ENCODE data around the gene EVPL. TPM values are rescaled to one million over a fixed set of nuclear protein-coding genes. Genes with fewer than 3 reads are reported as not detected.

EVPL gene
- total RNA-seq, 1 experiment from 2014 or later: 5.4 TPM

DNA sequence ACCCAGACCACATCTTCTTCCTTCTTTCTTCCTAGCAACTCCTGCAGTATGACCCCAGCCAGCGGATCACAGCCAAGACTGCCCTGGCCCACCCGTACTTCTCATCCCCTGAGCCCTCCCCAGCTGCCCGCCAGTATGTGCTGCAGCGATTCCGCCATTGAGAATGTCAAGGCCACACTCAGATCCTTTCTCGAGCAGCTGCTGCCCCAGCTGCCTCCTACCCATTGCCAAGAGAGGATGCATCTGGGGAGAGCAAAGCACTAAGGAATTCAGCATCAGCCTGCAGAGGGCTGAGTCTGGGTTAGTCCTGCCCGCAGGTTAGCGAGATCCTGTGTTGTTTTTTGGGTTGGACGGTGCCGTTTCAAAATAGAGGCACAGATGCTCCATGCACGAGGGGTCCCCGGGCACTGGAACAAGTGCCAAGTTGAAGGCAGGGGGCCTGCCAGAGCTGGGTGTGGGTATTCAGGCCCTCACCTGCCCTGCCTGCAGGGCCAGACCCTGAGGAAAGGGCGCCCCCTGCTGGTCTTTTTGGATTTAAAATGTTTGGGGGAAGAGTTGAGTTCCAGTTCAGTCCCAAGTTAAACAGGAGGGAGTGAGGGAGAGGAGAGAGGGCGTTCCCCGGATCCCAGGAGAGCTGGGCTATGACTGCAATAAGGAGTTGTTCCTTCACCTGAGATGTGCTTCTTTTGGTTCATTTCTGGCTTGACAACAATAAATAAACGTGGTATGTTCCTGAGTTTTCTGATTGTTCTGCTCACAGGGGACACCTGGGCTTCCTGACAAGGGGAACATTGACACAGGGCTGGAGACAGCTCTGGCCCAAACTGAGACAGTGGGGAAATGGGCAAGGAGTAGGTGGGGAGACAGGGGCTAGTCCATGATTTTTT, 21.6 kb downstream of the EVPL start:
- in situ Hi-C loops (cut with HindIII; ENCODE audit: low sequenced_read_pairs): no loop called here
- DNase-seq (ENCODE audit: low spot score): peak; percentile 66

DNA sequence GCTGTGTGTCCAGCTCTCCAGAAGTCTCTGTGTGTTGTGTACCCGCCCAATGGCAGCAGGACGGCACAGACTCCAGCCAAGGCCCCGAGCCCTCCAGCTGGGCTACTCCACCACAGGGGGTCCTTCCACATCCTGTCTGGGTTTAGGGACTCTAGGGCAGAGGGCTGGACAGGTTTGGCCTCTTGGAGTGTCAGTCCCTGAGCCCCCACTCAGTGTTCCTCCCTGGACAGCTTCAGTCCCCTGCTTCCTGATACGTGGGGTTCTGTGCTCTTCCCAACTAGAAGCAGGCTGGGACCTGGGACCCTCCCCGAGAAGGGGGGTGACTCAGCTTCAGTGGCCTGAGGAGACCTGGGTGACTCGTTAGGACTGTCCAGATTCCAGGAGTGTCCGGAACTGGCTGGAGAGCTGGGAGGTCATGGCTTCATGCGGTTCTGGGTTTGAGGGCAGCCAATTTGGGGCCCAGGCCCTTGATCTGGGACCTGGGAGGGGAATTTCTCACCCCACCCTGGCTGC, 22.3 kb downstream of the EVPL start:
- in situ Hi-C loops (cut with HindIII; ENCODE audit: low sequenced_read_pairs): no loop called here
- DNase-seq (ENCODE audit: low spot score): no peak

DNA sequence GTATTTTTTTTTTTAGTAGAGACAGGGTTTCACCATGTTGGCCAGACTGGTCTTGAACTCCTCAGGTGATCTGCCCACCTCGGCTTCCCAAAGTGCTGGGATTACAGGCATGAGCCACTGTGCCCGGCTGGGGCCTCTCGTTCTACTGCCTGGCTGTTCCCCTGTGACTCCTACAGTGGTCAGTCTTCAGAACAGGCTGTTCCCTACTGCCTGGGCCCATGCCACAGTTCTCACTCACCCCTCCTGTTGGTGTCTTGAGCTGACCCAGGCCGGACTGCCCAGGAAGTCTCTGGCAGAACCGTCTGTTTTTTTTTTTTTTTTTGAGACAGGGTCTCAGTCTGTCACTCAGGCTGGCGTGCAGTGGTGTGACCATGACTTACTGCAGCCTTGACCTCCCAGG, 23.2 kb downstream of the EVPL start:
- DNase-seq (ENCODE audit: low spot score): no peak
- in situ Hi-C loops (cut with HindIII; ENCODE audit: low sequenced_read_pairs): no loop called here

DNA sequence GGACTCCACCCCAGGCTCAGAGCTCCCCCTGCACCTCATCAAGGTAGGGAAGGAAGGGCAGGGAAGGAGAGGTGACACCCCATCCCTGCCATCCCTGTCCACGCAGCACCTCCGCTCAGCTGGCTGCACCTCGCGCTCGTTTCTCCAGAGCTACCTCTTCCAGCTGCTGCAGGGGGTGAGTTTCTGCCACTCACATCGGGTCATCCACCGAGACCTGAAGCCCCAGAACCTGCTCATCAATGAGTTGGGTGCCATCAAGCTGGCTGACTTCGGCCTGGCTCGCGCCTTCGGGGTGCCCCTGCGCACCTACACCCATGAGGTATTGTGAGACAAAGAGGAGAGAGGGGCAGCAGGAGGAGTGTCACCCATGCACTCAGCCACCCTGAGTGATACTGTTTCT, 25.0 kb downstream of the EVPL start:
- in situ Hi-C loops (cut with HindIII; ENCODE audit: low sequenced_read_pairs): no loop called here
- DNase-seq (ENCODE audit: low spot score): no peak

DNA sequence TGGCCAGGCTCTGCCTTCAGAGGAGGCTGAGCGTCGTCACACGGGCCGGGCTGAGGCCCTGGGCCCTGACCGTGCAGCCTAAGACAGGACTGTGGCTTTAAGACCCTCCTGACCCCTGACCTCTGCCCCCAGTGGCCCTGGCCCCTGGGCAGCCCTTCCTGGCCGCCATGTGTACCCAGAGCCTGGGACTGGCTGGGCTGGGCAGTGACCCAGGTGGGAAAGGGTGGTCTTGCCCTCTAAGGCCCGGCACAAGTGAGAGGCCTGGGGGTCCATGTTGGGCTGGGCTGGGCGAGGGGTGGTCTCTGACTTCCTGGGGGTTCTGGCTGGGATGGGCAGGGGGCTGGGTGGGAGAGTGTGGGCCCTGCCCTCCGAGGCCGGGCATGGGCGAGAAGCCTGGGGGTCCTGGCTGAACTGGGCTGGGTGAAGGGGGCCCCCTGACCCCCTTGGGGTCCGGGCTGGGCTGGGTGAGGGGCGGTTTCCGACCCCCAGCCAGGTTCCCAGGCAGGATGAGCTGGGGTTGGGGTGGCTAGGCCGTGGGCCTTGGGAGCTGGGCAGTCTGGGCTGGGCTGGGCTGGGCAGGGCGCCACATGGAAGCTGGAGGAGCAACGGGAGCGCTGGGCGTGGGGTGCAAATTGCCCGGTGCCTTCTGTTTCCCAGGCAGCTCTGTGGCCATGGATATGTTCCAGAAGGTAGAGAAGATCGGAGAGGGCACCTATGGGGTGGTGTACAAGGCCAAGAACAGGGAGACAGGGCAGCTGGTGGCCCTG, 26.2 kb downstream of the EVPL start, which contains the start of gene CDK3:
Gene CDK3 (plus strand): TSS at position 101 of the 767 bp plus-strand sequence. CDS start 571 bp downstream, at position 672.
- no peak for DNase-seq (ENCODE audit: low spot score)
- in situ Hi-C loops (cut with HindIII; ENCODE audit: low sequenced_read_pairs): no loop called here

DNA sequence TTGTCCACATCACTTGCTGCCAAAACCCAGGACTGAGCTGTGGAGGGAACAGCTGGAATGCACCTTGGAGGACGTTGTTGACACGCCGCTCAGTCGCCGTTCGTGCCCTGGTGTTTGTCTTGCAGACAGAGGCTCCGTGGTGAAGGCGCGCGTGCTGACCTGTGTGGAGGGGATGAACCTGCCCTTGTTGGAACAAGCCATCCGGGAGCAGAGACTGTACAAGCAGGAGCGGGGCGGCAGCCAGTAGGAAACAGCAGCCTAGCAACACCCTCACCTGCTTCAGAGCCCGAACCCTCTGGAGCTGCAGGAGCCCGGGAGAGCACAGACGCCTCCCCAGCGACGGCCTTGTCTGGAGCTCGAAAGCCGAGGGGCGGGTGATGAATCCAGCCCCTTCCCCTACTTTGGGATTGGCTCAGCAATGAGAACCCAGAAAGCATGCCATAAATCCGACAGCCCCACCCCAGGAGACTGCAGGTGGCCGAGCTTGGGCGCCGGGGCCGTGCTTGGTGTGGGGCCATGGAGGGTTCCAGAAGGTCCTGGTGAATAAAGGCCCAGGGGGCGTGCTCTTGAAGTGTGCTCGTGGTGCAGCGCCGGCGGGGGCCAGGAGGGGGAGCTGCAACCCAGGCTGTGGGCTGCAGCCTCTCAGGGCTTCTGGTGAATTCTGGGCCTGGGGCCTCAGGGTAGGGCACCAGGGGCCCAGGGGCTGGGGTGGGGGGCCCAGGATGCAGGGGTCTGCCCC, 26.9 kb downstream of the EVPL start:
- in situ Hi-C loops (cut with HindIII; ENCODE audit: low sequenced_read_pairs): no loop called here
- no peak for DNase-seq (ENCODE audit: low spot score)

DNA sequence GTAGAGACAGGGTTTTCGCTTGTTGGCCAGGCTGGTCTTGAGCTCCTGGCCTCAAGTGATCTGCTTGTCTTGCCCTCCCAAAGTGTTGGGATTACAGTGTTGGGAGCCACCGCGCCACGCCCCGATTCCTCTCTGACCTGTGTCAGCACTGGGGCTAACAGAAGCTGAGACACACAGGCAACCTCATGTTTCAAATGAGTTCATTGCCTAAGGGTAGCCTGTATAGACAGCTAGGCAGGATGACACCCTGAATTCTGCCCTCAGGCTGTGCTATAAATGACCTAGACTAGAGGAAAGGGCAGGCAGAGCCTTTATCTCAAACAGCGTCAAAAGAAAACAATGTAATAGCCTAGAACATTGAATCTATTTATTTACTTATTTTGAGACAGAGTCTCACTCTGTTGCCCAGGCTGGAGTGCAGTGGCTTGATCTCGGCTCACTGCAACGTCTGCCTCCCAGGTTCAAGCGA, 28.7 kb downstream of the EVPL start:
- in situ Hi-C loops (cut with HindIII; ENCODE audit: low sequenced_read_pairs): no loop called here

DNA sequence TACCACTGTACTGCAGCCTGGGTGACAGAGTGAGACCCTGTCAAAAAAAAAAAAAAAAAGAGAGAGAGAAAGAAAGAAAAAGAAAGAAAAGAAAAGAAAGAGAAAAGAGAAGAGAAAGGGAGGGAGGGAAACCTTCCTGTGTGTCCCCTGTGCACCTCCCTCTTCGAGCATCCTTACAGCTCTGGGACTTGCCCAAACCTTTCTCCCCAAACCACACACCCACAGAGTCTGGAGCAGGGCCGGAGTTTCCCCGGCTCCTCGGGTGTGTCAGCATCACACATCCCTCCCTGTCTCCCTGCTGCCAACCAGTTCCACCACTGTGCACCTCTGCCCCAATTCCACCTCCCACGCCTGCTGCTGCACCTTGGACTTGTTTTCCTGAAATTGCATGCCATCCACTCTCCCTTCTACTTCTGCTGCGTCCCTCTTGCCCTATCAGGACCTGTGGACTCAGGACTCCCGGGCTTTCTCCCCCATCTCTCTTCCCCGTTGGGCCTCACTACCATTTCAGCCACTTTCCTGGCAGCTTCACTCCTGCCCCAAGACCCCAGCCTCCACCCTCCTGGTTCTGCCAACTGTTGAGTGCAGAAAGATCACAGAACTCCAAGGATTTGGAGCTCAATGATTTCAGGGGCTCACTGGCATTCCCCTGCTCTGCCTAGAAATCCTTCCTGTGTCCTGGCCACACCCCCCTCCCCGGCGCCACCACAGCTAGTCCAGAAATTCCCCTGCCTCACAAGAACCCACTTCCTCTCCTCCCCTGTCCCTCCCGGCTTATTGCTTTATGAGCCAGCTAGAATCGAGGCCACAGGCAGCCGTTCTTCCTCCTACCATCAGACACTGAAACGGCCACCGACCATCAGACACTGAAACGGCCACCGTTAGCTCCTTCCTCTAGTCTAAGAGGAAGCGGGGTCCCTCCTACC, 30.2 kb downstream of the EVPL start:
- in situ Hi-C loops (cut with HindIII; ENCODE audit: low sequenced_read_pairs): no loop called here
- DNase-seq (ENCODE audit: low spot score): no peak

More for the DNA sequence above, 28.7 kb downstream of the EVPL start:
- DNase-seq (ENCODE audit: low spot score): no peak

DNA sequence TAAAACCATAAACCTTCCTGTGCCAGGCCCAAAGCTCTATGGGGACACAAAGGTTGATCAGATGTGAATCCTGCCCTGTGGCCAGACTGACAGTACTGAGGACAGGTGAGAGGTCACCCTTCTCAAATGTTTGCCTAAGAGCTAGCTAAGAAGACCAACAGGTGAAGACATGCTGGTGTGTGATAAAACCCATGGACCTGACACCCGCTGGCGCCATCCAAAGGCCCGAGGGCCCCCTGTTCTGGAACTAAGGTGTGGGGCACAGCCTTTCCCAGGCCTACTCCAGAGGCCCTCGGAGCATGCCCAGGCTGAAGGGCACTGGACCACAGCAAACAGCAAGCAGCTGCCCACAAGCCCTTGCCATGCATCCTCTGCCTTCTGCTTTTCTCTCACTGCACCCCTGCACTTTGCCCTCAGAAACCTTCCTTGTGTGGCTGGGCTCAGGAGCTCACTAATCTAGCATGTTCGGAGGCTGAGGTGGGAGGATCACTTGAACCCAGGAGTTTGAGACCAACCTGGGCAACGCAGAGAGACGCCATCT, 31.7 kb downstream of the EVPL start:
- in situ Hi-C loops (cut with HindIII; ENCODE audit: low sequenced_read_pairs): no loop called here
- DNase-seq (ENCODE audit: low spot score): no peak

DNA sequence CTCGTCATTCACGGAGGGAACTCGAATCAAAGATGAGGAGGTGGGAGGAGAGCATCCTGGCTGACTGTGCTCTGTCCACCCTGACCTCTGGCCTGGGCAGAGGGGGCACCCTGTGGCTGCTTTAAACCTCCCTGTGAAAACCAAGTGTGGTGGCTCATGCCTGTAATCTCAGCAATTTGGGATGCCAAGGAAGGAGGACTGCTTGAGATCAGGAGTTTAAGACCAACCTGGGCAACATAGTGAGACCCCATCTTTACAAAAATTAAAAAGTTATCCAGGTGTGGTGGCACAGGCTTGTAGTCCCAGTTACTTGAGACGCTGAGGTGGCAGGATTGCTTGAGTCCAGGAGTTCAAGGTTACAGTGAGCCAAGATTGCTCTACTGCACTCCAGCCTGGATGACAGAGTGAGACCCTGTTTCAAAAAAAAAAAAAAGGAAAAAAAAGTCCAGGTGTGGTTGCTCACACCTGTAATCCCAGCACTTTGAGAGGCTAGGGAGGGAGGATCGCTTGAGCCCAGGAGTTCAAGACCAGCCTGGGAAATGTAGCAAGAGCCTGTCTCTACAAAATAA, 32.2 kb downstream of the EVPL start:
- no peak for DNase-seq (ENCODE audit: low spot score)
- in situ Hi-C loops (cut with HindIII; ENCODE audit: low sequenced_read_pairs): no loop called here

DNA sequence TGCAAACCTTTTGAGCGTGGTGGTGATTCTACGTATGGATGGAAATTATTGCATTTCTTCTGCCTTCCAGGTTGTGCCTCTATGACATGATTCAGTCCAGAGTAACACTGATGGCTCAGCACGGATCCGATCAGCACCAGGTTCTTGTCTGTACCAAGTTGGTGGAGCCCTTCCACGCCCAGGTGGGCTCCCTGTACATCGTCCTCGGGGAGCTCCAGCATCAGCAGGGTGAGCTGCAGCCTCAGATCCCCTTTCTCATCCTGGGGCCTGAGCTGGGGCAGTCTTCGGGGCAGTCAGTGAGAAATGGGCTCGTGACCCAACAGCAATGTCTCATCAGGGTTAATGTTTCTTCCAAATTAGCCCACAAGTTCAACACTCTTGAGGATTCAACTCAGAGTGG, 35.7 kb downstream of the EVPL start:
- in situ Hi-C loops (cut with HindIII; ENCODE audit: low sequenced_read_pairs): no loop called here
- DNase-seq (ENCODE audit: low spot score): no peak

DNA sequence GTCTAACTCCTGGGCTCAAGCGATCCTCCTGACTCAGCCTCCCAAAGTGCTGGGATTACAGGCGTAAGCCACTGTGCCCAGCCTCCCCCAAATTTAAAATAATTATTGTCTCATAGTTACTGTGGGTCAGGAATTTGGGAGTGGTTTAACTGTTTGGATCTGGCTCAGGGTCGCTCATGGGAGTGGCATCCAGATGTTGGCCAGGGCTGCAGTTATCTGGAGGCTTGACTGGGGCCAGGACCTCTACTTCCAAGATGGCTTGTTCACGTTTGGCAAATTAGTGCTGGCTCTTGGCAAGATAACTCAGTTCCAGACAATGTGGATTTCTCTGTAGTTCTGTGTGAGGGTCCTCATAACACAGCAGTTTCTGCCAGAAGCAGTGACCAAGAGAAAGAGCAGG, 40.1 kb downstream of the EVPL start:
- DNase-seq (ENCODE audit: low spot score): no peak
- in situ Hi-C loops (cut with HindIII; ENCODE audit: low sequenced_read_pairs): no loop called here

DNA sequence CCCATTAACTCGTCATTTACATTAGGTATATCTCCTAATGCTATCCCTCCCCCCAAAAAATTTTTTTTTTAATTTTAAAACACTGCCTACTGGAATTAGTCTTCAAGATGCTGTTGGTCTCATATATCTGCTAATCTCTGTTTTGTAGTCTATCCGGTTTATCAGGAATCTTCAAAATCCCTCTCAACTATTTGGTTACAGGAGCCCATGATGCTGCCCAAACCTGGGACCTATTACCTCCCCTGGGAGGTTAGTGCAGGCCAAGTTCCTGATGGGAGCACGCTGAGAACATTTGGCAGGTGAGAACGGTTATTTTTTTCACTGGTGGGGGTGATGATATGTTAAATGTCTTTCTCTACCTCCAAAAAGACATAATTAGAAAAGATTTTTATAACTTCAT, 41.1 kb downstream of the EVPL start:
- no peak for DNase-seq (ENCODE audit: low spot score)
- in situ Hi-C loops (cut with HindIII; ENCODE audit: low sequenced_read_pairs): no loop called here

DNA sequence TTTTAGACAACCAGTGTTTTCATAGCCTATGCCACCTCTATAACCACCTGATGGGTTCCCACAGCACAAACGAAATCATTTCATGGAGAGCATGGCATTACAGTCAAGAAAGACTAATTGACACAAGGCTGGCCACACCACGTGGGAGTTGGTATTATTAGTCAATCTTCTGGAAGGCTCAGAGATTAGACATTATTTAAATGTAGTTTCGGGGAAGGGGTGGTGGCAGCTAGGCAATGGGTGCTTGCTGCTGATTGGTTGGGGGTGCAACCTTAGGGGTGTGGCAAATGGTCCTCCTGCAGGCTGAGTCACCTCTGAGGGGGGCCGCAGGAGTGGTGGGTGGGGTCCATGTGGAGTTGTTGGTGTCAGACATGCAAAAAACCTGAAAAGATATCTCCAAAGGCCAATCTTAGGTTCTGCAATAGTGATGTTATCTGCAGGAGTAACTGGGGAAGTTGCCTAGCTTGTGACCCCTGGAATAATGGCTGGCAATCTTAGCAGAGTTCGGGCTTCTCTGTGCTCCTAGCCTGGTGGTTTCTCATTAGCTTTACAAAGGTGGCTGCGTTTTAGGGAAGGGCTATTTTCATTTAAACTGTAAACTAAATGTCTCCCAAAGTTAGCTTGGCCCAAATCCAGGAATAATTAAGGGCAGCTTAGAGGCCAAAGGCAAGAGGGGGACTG, 43.5 kb downstream of the EVPL start:
- DNase-seq (ENCODE audit: low spot score): no peak

DNA sequence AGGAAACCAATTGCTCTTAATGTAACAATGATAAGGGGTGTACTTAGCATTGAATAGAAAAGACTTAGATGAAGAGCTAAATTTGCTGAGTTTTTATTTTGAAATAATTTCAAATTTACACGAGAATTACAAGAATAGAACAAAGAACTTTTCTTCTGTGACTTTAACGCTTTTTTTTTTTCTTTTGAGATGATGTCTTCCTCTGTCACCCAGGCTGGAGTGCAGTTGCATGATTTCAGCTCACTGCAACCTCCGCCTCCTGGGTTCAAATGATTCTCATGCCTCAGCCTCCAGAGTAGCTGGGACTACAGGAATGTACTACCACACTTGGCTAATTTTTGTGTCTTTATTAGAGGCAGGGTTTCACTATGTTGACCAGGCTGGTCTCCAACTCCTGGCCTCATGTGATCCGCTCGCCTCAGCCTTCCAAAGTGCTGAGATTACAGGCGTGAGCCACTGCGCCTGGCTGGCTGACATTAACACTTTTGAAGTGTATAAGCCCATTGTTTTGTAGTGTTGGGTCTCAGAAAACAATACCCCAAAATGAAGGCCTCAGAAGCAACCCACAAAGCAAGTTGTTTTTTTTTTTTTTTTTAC, 46.0 kb downstream of the EVPL start:
- no peak for DNase-seq (ENCODE audit: low spot score)
- in situ Hi-C loops (cut with HindIII; ENCODE audit: low sequenced_read_pairs): no loop called here

More for the DNA sequence above, 43.5 kb downstream of the EVPL start:
- in situ Hi-C loops (cut with HindIII; ENCODE audit: low sequenced_read_pairs): no loop called here

DNA sequence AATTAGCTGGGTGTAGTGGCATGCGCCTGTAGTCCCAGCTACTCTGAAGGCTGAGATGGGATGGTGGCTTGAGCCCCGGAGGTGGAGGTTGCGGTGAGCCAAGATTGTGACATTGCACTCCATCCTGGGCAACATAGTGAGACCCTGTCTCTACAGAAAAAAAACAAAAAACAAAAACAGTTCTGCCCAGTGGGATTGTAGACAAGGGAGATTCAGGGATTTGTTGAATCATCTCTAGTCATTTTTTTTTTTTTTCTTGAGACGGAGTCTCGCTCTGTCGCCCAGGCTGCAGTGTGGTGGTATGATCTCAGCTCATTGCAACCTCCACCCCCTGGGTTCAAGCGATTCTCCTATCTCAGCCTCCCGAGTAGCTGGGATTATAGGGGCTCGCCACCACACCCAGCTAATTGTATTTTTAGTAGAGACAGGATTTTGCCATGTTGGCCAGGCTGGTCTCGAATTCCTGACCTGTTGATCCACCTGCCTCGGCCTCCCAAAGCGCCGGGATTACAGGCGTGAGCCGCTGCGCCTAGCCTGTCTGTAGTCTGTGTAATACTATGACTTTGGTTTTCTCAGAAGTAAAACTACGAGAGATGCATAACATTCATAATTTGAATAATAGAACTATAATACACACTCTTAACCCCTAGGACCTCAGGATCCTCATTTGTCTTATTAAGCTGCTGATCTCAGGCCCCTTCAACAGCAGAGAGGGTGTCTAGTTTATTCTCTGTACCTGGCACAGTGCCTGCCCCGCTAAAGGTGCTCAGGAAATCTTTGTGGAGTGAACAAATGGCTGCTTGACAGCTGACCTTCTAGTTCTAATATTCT, 46.7 kb downstream of the EVPL start:
- no peak for DNase-seq (ENCODE audit: low spot score)
- in situ Hi-C loops (cut with HindIII; ENCODE audit: low sequenced_read_pairs): no loop called here

Data from G401 (cell line).